ENCODE measurements around the gene TSPAN8. TPM values are rescaled to one million over a fixed set of nuclear protein-coding genes. Genes with fewer than 3 reads are reported as not detected.
"Not testable (repeated sequence)": the region's sequence is repeated elsewhere in the genome, so short reads cannot be mapped to it uniquely, and the experiment has no call there.

Gene TSPAN8
- total RNA-seq, 1 donor = 15.5 TPM

DNA sequence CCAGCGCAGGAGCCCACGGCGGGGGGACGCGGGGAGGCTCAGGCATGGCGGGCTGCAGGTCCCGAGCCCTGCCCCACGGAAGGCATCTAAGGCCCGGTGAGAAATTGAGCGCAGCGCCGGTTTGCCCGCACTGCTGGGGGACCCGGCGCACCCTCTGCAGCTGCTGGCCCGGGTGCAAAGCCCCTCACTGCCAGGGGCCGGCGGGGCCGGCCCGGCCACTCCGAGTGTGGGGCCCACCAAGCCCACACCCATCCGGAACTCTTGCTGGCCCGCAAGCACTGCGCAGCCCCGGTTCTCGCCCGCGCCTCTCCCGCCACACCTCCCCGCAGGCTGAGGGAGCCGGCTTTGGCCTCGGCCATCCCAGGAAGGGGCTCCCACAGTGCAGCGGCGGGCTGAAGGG is 8.5 kb upstream of the TSPAN8 start:
- H3K4me3 ChIP-seq (ENCODE audit: low read depth, low read length) = no peak overlapping the region
- TF ChIP-seq, protein P1, sequence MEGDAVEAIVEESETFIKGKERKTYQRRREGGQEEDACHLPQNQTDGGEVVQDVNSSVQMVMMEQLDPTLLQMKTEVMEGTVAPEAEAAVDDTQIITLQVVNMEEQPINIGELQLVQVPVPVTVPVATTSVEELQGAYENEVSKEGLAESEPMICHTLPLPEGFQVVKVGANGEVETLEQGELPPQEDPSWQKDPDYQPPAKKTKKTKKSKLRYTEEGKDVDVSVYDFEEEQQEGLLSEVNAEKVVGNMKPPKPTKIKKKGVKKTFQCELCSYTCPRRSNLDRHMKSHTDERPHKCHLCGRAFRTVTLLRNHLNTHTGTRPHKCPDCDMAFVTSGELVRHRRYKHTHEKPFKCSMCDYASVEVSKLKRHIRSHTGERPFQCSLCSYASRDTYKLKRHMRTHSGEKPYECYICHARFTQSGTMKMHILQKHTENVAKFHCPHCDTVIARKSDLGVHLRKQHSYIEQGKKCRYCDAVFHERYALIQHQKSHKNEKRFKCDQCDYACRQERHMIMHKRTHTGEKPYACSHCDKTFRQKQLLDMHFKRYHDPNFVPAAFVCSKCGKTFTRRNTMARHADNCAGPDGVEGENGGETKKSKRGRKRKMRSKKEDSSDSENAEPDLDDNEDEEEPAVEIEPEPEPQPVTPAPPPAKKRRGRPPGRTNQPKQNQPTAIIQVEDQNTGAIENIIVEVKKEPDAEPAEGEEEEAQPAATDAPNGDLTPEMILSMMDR (IDR thresholded peaks at IDR 0.05; ENCODE audit: insufficient read depth, low read length) = no peak
- DNase-seq (ENCODE audit: low read depth) = no peak

DNA sequence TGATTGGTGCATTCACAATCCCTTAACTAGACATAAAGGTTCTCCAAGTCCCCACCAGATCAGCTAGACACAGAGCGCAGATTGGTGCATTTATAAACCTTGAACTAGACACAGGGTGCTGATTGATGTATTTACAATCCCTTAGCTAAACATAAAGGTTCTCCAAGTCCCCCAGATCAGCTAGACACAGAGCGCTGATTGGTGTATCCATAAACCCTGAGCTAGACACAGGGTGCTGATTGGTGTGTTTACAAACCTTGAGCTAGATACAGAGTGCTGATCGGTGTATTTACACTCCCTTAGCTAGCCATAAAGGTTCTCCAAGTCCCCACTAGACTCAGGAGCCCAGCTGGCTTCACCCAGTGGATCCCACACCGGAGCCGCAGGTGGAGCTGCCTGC is 8.0 kb upstream of the TSPAN8 start:
- not testable (repeated sequence) for DNase-seq (ENCODE audit: low read depth); H3K4me3 ChIP-seq (ENCODE audit: low read depth, low read length)

DNA sequence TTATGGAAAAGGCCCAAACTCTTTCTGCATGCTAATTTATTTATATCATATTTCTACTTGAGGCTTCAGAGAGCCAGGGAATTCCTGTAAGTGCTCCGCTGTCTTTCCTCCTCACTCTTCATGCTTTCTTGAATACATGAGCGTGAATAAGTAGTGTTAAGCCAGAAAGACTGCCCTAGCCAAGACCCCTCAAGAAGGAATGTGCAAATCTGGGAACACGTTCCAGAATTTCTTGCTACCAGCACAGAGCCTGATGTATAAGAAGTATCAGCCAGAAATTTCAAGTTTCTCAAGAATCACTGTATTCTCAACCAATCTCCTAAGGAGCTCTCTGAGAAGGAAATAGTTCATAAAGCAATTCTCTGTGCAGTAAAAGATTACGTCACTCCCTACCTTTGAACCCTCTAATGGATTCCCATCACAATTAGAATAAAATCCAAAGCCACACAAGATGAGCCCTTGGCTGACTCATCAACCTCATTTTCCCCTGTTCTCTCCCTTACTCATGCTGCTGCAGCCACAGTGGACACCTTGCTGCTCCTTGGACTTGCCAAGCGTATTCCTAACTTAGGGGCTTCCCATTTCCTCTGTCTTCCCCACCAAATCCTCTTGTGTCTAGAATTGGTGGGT is 6.9 kb upstream of the TSPAN8 start:
- TF ChIP-seq, protein P1 (IDR thresholded peaks at IDR 0.05; ENCODE audit: insufficient read depth, low read length) = no peak
- H3K4me3 ChIP-seq (ENCODE audit: low read depth, low read length) = no peak overlapping the region
- DNase-seq (ENCODE audit: low read depth) = peak; percentile 58

DNA sequence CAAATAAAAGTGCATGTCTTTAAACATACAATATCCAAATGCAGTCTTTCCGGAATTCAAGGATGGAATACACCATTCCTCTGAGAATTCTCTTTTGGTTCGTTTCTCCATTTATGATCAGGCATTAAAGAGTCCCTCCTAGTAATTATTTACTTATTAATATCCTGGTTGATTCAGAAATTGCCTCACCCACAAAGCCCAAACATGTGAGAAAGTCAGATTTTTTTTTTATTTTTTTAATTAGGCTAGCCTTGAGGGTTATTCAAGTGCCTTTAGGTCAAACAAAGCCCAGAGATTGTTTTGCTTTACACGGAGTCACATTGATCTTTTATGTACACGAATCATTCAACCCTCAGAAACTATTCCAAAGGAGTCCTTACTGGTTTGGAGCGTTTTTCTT is 6.4 kb upstream of the TSPAN8 start:
- TF ChIP-seq, protein P1 (IDR thresholded peaks at IDR 0.05; ENCODE audit: insufficient read depth, low read length) = no peak
- no peak for DNase-seq (ENCODE audit: low read depth)
- H3K4me3 ChIP-seq (ENCODE audit: low read depth, low read length) = no peak overlapping the region

DNA sequence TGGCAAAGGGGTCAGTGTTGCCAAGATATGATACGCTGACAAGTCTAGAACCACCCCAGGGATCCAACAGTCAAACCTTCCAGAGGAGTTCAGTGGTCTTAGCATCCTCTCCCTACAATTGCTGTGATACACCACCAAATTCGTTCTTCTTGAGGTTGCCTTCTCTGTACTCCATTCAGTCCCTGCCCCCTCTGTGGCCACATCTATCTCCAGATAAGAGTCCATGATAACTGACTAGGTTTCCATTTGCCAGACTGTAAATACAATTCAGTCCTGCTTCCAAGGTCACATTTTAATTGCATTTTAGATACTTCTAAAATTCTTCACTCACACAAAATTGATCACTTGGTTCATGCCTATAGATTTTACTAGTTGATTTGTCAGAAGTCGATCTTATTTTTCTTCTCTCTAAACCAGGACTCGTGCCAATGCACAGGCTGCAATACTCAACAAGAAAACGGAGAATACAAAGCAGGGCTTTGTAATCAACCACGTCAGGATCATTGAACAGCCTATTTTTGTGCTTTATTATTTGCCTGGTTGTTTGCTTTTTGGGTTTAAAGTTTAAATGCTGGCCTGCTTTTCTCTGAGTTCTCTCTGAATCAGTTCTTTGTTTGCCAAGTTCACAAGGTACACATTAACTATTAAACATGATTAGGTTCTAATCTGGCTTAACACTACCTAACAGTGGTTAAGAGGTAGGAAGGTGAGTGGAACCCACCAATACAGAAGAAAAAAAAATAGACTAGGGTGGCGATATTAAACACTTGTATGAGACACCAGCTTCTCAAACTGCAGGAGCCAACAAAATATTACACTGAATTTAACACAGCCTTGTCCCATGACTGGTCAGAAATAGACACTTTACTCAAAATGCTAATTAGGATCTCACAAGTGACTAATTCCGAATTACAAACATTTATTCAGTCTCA is 5.3 kb upstream of the TSPAN8 start:
- no peak for DNase-seq (ENCODE audit: low read depth)
- TF ChIP-seq, protein P1 (IDR thresholded peaks at IDR 0.05; ENCODE audit: insufficient read depth, low read length) = no peak
- no peak overlapping the region for H3K4me3 ChIP-seq (ENCODE audit: low read depth, low read length)

DNA sequence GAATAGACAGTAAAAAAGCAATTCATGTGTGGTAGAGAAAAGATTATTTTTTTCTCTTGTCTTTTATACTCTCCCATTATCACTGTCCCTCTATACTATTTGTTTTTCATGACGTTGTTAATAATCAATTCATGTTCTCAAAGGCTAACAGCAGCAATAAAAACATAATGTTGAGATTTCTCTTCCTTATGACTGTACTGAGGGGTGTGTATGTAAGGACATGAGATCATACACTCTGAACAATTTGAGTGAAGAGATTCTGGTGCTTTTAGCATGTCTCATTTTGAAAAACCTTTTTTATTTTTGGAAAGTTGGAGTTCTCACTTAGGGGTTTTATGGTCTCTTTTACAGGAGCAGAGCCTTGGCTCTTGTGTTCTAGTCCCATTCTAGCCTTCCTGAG is 3.8 kb upstream of the TSPAN8 start:
- TF ChIP-seq, protein P1 (IDR thresholded peaks at IDR 0.05; ENCODE audit: insufficient read depth, low read length) = no peak
- no peak for DNase-seq (ENCODE audit: low read depth)
- H3K4me3 ChIP-seq (ENCODE audit: low read depth, low read length) = no peak overlapping the region

DNA sequence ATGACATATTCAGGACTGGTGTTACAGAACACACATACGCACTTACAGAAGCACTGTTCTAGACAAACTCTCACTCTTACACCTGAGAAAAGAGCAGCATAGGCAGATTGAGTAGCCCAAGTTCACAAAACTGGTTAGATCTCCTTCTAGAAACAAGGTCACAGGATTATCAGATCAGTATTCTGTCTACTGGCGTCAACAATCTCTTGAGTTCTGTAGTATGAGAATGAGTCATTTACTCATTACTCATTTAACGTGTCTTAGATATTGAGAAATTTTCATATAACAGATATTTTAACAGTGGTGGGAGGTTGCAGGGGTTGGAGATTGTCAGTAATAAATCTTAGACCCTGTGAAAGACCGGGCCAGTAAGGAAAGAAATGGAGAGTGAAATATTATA is 2.8 kb upstream of the TSPAN8 start:
- H3K4me3 ChIP-seq (ENCODE audit: low read depth, low read length) = no peak overlapping the region

More for the DNA sequence above, 2.8 kb upstream of the TSPAN8 start:
- DNase-seq (ENCODE audit: low read depth) = peak; percentile 51
- TF ChIP-seq, protein P1 (IDR thresholded peaks at IDR 0.05; ENCODE audit: insufficient read depth, low read length) = no peak

All from fibroblast of the aortic adventitia (primary cell).